Panc1 (cell line): ENCODE data around the gene HDAC11. TPM values are rescaled to one million over a fixed set of nuclear protein-coding genes. Genes with fewer than 3 reads are reported as not detected.

Experiments
- ATAC-seq: fragments of 200-7000 bp; cut with Tn5 transposase; 2 replicates; pipeline ENCODE4 v1.9.1; 2020; ENCODE audit warnings: mild to moderate bottlenecking, moderate library complexity
- BruUV-seq: library from RNA; stranded (reverse); fragments of 400-500 nt; replicated peaks from 2 replicates; lab custom pipeline; 2021; lab: Mats Ljungman, UMichigan
- CTCF ChIA-PET: fragments of 300-600 bp; sonication (Branson Sonifier 250); formaldehyde crosslinking; loops from one replicate; lab custom pipeline; 2022; ENCODE audit warnings: antibody characterized with exemption; lab: Charles Lee
- POLR2A ChIA-PET: fragments of 300-600 bp; sonication (Branson Sonifier 250); formaldehyde crosslinking; loops from one replicate; lab custom pipeline; 2022; ENCODE audit warnings: antibody characterized with exemption; lab: Charles Lee
- DNase-seq: peaks from one replicate; pipeline ENCODE4 v3.0.0-alpha.2; 2010; ENCODE audit warnings: low read depth, low spot score
- H3K27ac ChIP-seq: 2 replicates; pipeline ENCODE4 v1.5.1; 2011; ENCODE audit warnings: mild to moderate bottlenecking, low read length, inconsistent platforms
- H3K27me3 ChIP-seq: fragments of 200-500 bp; sonication (Bioruptor generic); 2 replicates; pipeline ENCODE4 v1.6.0; 2014; ENCODE audit warnings: low read length, inconsistent platforms; ENCODE audit not compliant: control insufficient read depth, insufficient read depth
- H3K36me3 ChIP-seq: fragments of 200-500 bp; sonication (Bioruptor generic); 2 replicates; pipeline ENCODE4 v1.5.1; 2014; ENCODE audit warnings: inconsistent platforms, mild to moderate bottlenecking, low read length, moderate library complexity; ENCODE audit not compliant: control insufficient read depth, insufficient read depth
- H3K4me1 ChIP-seq: 2 replicates; pipeline ENCODE4 v1.5.1; 2011; ENCODE audit warnings: inconsistent platforms, mild to moderate bottlenecking, low read length, moderate library complexity; ENCODE audit not compliant: control insufficient read depth, insufficient read depth
- H3K4me3 ChIP-seq, 2 experiments: 2 replicates each; pipeline ENCODE4 v1.5.1; 2011 to 2012; ENCODE audit warnings: low read depth in 2 of 2, low read length in 2 of 2, mild to moderate bottlenecking in 2 of 2, inconsistent platforms in 1 of 2, moderate library complexity in 1 of 2
- H3K9me3 ChIP-seq: fragments of 200-500 bp; sonication (Bioruptor generic); 2 replicates; pipeline ENCODE4 v1.5.1; 2014; ENCODE audit warnings: low read depth, mild to moderate bottlenecking, inconsistent platforms, low read length, moderate library complexity; ENCODE audit not compliant: control insufficient read depth, insufficient read depth
- POLR2AphosphoS5 ChIP-seq: IDR thresholded peaks from 2 replicates; pipeline ENCODE4 v1.6.1; 2012; ENCODE audit warnings: mild to moderate bottlenecking, low read depth, low read length, moderate library complexity
- SIN3A ChIP-seq: IDR thresholded peaks from 2 replicates; pipeline ENCODE4 v1.6.1; 2012; ENCODE audit warnings: low read depth, mild to moderate bottlenecking, low read length, moderate library complexity, borderline replicate concordance; ENCODE audit not compliant: insufficient read depth
- TCF7L2 ChIP-seq: IDR thresholded peaks from 2 replicates; pipeline ENCODE4 v1.6.1; 2011; ENCODE audit warnings: mild to moderate bottlenecking, low read depth, low read length, inconsistent platforms
- in situ Hi-C: cut with HindIII; loops from 2 replicates; pipeline ENCODE4 v1.10.0; 2016; ENCODE audit warnings: low sequenced_read_pairs, low pct_unique_long_range_greater_than_20kb
- intact Hi-C: fragments of 100-400 bp; cut with micrococcal nuclease; formaldehyde crosslinking; loops from one replicate; pipeline ENCODE4 v1.10.0; 2022; ENCODE audit not compliant: unreplicated experiment
- total RNA-seq: library from RNA; stranded (reverse); gene quantifications from one replicate; pipeline ENCODE4 v1.2.1, GENCODE V29; 2021; ENCODE audit not compliant: unreplicated experiment
- TF ChIP-seq, protein P1 (sequence below): fragments of 450-650 bp; IDR thresholded peaks from 2 replicates; pipeline ENCODE4 v1.5.1; 2017; ENCODE audit warnings: mild to moderate bottlenecking
- TF ChIP-seq, protein P2 (sequence below), 2 experiments: IDR thresholded peaks; 2 replicates each; pipeline ENCODE4 v1.6.1; 2011 to 2012; ENCODE audit warnings: low read depth in 2 of 2, control low read depth in 1 of 2, low read length in 1 of 2, mild to moderate bottlenecking in 1 of 2, moderate library complexity in 1 of 2; ENCODE audit not compliant: insufficient read depth in 1 of 2

Gene HDAC11
- total RNA-seq, 1 experiment from 2014 or later = 10.6 TPM

DNA sequence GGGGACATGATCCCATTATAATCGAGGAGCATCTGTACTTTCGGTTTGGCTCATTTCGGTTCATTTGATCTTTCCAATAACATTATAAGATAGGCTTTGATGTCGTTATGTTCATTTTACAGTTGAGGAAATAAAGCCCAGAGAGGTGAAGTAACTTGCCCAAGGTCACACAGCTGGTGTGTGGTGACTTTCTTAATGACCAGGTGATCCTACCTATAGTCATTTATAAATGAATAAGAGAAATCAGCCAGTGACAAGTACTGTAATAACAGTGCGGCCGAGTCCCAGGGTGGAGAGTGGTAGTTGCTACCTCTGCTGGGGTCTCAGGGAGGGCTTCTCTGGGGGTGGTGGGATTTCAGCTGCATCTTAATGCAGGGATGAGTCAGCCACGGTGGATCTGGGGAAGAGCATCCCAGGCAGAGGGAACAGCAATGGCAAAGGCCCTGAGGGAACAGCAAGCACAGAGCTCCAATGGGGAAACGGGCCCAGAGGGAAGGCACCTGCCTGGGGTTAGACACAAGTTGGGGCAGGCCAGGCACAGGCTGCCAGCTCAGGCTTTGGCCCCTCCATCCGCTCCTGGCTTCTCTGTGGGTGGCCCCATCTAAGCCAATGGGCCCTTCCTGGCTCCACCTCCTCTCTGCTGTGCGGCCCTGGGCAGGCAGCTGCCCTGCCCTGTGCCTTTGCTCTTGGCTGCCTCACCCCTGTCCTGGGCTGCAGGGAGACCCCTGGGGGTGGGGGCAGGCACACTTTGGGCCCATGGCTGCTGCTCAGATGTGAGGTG is 67.7 kb downstream of the HDAC11 start:
- ATAC-seq (no peak), DNase-seq (no peak)
- no peaks in the 10 kb centered on the region for H3K36me3 ChIP-seq
- POLR2A ChIA-PET = no interaction called here
- intact Hi-C loops = no loop called here
- in situ Hi-C loops = no loop called here
- H3K27ac ChIP-seq = no peak overlapping the region
- H3K27me3 ChIP-seq = no peaks in the 10 kb centered on the region
- TF ChIP-seq TCF7L2 = no peak
- TF ChIP-seq, protein P1, sequence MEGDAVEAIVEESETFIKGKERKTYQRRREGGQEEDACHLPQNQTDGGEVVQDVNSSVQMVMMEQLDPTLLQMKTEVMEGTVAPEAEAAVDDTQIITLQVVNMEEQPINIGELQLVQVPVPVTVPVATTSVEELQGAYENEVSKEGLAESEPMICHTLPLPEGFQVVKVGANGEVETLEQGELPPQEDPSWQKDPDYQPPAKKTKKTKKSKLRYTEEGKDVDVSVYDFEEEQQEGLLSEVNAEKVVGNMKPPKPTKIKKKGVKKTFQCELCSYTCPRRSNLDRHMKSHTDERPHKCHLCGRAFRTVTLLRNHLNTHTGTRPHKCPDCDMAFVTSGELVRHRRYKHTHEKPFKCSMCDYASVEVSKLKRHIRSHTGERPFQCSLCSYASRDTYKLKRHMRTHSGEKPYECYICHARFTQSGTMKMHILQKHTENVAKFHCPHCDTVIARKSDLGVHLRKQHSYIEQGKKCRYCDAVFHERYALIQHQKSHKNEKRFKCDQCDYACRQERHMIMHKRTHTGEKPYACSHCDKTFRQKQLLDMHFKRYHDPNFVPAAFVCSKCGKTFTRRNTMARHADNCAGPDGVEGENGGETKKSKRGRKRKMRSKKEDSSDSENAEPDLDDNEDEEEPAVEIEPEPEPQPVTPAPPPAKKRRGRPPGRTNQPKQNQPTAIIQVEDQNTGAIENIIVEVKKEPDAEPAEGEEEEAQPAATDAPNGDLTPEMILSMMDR = no peak
- no peak for TF ChIP-seq SIN3A
- no peak for TF ChIP-seq POLR2AphosphoS5
- TF ChIP-seq, protein P2, sequence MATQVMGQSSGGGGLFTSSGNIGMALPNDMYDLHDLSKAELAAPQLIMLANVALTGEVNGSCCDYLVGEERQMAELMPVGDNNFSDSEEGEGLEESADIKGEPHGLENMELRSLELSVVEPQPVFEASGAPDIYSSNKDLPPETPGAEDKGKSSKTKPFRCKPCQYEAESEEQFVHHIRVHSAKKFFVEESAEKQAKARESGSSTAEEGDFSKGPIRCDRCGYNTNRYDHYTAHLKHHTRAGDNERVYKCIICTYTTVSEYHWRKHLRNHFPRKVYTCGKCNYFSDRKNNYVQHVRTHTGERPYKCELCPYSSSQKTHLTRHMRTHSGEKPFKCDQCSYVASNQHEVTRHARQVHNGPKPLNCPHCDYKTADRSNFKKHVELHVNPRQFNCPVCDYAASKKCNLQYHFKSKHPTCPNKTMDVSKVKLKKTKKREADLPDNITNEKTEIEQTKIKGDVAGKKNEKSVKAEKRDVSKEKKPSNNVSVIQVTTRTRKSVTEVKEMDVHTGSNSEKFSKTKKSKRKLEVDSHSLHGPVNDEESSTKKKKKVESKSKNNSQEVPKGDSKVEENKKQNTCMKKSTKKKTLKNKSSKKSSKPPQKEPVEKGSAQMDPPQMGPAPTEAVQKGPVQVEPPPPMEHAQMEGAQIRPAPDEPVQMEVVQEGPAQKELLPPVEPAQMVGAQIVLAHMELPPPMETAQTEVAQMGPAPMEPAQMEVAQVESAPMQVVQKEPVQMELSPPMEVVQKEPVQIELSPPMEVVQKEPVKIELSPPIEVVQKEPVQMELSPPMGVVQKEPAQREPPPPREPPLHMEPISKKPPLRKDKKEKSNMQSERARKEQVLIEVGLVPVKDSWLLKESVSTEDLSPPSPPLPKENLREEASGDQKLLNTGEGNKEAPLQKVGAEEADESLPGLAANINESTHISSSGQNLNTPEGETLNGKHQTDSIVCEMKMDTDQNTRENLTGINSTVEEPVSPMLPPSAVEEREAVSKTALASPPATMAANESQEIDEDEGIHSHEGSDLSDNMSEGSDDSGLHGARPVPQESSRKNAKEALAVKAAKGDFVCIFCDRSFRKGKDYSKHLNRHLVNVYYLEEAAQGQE (IDR thresholded peaks at IDR 0.05; ENCODE audit: insufficient read depth in 1 of 2, low read depth in 2 of 2, low read length in 1 of 2) = no peak
- BruUV-seq = no TSS peak
- CTCF ChIA-PET = interaction anchor here (0.5 kb wide), 1 partner anchor 24 kb away, joined by 7 read pairs; no protein-coding TSS in a partner anchor
- H3K9me3 ChIP-seq = no peaks in the 10 kb centered on the region
- no peak overlapping the region for H3K4me3 ChIP-seq
- H3K4me1 ChIP-seq = no peaks in the 10 kb centered on the region

DNA sequence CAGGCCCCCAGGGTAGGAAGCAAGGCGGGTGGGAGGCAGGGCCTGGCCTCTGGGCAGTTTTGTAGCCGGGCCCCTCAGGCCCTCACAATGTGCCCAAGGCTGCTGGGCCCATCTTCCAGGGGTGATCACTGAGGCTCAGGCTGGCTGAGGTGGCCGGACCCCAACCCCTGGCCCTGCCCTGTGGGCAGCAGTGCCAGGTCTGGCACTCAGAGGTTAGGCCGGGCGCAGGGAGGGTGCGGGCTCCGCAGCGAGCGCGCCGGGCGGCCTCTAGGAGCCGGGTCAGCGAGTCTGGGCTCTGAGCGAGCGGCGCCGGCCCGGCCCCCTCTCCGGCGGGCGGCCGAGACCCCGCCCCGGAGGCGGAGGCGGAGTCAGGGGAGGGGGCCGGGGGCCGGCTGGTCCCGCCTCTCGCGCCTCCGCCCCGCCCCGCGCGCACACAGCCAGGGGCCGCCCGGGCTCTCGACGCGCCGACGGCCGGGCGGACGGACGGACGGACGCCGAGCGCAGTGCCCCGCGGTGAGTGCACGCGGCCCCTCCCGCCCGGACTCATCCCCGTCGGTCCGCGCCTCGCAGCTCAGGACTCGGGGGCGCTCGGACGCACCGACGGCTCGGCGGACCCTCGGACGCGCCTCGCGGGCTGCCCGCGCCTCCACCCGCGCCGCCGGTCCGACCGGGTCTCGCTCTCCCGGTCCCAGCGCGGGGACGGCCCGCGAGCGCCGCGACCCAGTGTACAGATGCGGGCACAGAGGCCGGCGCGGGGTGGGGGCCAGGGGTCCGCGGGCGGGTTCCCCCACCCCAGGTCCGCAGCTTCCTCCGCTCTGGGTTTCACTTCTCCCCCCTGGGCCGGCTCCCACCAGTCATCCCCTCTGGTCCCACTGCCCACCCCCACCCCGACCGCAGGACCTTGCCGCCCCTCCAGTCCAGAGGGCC is 68.9 kb downstream of the HDAC11 start, which contains the start of gene FBLN2:
Gene FBLN2 (plus strand): TSS at position 430 of the 927 bp plus-strand sequence. CDS start 21,231 bp downstream, outside the sequence.
- H3K27ac ChIP-seq = no peak within 1 kb of the TSS
- in situ Hi-C loops = no loop called here
- no peaks in the 10 kb centered on the region for H3K36me3 ChIP-seq
- no peak for TF ChIP-seq POLR2AphosphoS5
- TF ChIP-seq, protein P2 (IDR thresholded peaks at IDR 0.05; ENCODE audit: insufficient read depth in 1 of 2, low read depth in 2 of 2, low read length in 1 of 2) = no peak
- TF ChIP-seq SIN3A = no peak
- TF ChIP-seq, protein P1 = no peak
- TF ChIP-seq TCF7L2 = no peak
- intact Hi-C loops = no loop called here
- ATAC-seq (no peak; the same call in 1 of the 2 replicates), DNase-seq (no peak)
- ChIA-PET POLR2A (no interaction called here), CTCF (interaction anchor here (0.5 kb wide), 1 partner anchor 23 kb away, joined by 7 read pairs; no protein-coding TSS in a partner anchor)
- H3K4me3 ChIP-seq = no peak within 1 kb of the TSS
- no TSS peak for BruUV-seq
- no peaks in the 10 kb centered on the region for H3K27me3 ChIP-seq
- H3K9me3 ChIP-seq = no peaks in the 10 kb centered on the region
- no peaks in the 10 kb centered on the region for H3K4me1 ChIP-seq
